Fibroblast of lung (primary cell): Measurements from ENCODE around the gene CARHSP1. TPM values are rescaled to one million over a fixed set of nuclear protein-coding genes. Genes with fewer than 3 reads are reported as not detected.

Experiments
- DNase-seq, 2 donors: peaks; one replicate each; pipeline versions ENCODE4 v3.0.0 to v3.0.0-alpha.2; 2010; ENCODE audit warnings: low read depth in 2 of 2
- H2AFZ ChIP-seq: 2 replicates; pipeline ENCODE4 v1.5.1; 2012; ENCODE audit warnings: low read length, control low read depth, inconsistent platforms
- H3K27ac ChIP-seq: 2 replicates; pipeline ENCODE4 v1.5.1; 2011; ENCODE audit warnings: low read length, control low read depth; ENCODE audit not compliant: insufficient read depth
- H3K27me3 ChIP-seq: 2 replicates; pipeline ENCODE4 v1.5.1; 2011; ENCODE audit warnings: mild to moderate bottlenecking, low read length; ENCODE audit not compliant: control insufficient read depth, insufficient read depth
- H3K36me3 ChIP-seq: 2 replicates; pipeline ENCODE4 v1.5.1; 2011; ENCODE audit warnings: low read length; ENCODE audit not compliant: control insufficient read depth, insufficient read depth
- H3K4me1 ChIP-seq: 2 replicates; pipeline ENCODE4 v1.5.1; 2011; ENCODE audit warnings: low read length; ENCODE audit not compliant: control insufficient read depth, insufficient read depth; ENCODE audit errors: extremely low read depth
- H3K4me2 ChIP-seq: 2 replicates; pipeline ENCODE4 v1.5.1; 2011; ENCODE audit warnings: low read length, control low read depth; ENCODE audit not compliant: insufficient read depth; ENCODE audit errors: extremely low read depth
- H3K4me3 ChIP-seq, 4 experiments: fragments of 200-600 bp in 1 of 4; sonication (generic) in 1 of 4; replicated peaks in 1 of 4; 2 replicates each; pipeline ENCODE4 v1.5.1; 2011 to 2016; ENCODE audit warnings: low read length in 4 of 4, low read depth in 3 of 4, mild to moderate bottlenecking in 3 of 4, control low read depth in 2 of 4, inconsistent platforms in 1 of 4, mixed read lengths in 1 of 4; ENCODE audit not compliant: insufficient read depth in 1 of 4; ENCODE audit errors: control extremely low read depth in 1 of 4
- H3K79me2 ChIP-seq: 2 replicates; pipeline ENCODE4 v1.5.1; 2012; ENCODE audit warnings: mild to moderate bottlenecking, low read length, inconsistent platforms; ENCODE audit not compliant: control insufficient read depth, insufficient read depth
- H3K9ac ChIP-seq: 2 replicates; pipeline ENCODE4 v1.5.1; 2011; ENCODE audit warnings: mild to moderate bottlenecking, low read length, control low read depth; ENCODE audit not compliant: insufficient read depth
- H3K9me3 ChIP-seq: 2 replicates; pipeline ENCODE4 v1.5.1; 2012; ENCODE audit warnings: low read depth, low read length; ENCODE audit not compliant: control insufficient read depth, insufficient read depth
- H4K20me1 ChIP-seq: 2 replicates; pipeline ENCODE4 v1.5.1; 2011; ENCODE audit warnings: low read length; ENCODE audit not compliant: control insufficient read depth, insufficient read depth; ENCODE audit errors: extremely low read depth
- CTCF ChIP-seq, 2 donors: IDR thresholded peaks in 1 of 2; conservative IDR thresholded peaks in 1 of 2; 1 replicate in 1 of 2; 2 replicates in 1 of 2; pipeline ENCODE4 v1.5.1; 2011 to 2012; ENCODE audit warnings: low read length in 2 of 2, control low read depth in 1 of 2, inconsistent platforms in 1 of 2, low read depth in 1 of 2, mild to moderate bottlenecking in 1 of 2
- EZH2 ChIP-seq: IDR thresholded peaks from 2 replicates; pipeline ENCODE4 v1.5.1; 2012; ENCODE audit warnings: low read length, control low read depth, mild to moderate bottlenecking; ENCODE audit errors: missing control alignments
- polyA plus RNA-seq, 2 donors: library from polyadenylated mRNA; depleted of rRNA in 1 of 2; stranded (reverse) in 1 of 2; unstranded in 1 of 2; fragments of >200 nt; gene quantifications; 2 replicates each; pipeline ENCODE4 v1.2.1, GENCODE V29; 2011 to 2012; ENCODE audit warnings: missing spikeins in 1 of 2
- total RNA-seq: library from RNA; depleted of rRNA; stranded (reverse); fragments of >200 nt; gene quantifications from 2 replicates; pipeline ENCODE4 v1.2.1, GENCODE V29; 2014

CARHSP1 gene
- total and polyA plus RNA-seq, 2 donors (not counting 1 experiment from before 2014, with no cell fraction given): 90.9 to 108 TPM

GRCh38 chr16:8863594-8864424 is 5.0 kb downstream of the CARHSP1 start:
- Histone ChIP-seq H3K4me3 (no peak overlapping the region), H3K36me3 (peaks cover 6% of the 10 kb centered on the region), H2AFZ (no peak overlapping the region), H3K9me3 (no peaks in the 10 kb centered on the region), H3K4me2 (no peak overlapping the region), H3K79me2 (peaks cover 84% of the 10 kb centered on the region), H4K20me1 (no peaks in the 10 kb centered on the region), H3K27ac (no peak overlapping the region), H3K27me3 (no peaks in the 10 kb centered on the region), H3K9ac (no peak overlapping the region), H3K4me1 (peaks cover 25% of the 10 kb centered on the region)
- peak in 1 of 2 donors; percentile 38 for DNase-seq
- TF ChIP-seq EZH2: no peak
- TF ChIP-seq CTCF (conservative IDR thresholded peaks at IDR 0.05 in 1 of 2, IDR thresholded peaks at IDR 0.05 in 1 of 2; ENCODE audit: low read depth in 1 of 2, low read length in 2 of 2): no peak

- H3K36me3 ChIP-seq: peaks cover 10% of the 10 kb centered on the region
- no peak overlapping the region for H3K4me3 ChIP-seq
- H3K4me1 ChIP-seq: peaks cover 25% of the 10 kb centered on the region
- no peak overlapping the region for H3K9ac ChIP-seq
- no peak overlapping the region for H2AFZ ChIP-seq
- no peak overlapping the region for H3K4me2 ChIP-seq
- H4K20me1 ChIP-seq: no peaks in the 10 kb centered on the region
- H3K27me3 ChIP-seq: no peaks in the 10 kb centered on the region
- H3K9me3 ChIP-seq: no peaks in the 10 kb centered on the region
- H3K79me2 ChIP-seq: peaks cover 84% of the 10 kb centered on the region
- TF ChIP-seq EZH2 (no peak), CTCF (conservative IDR thresholded peaks at IDR 0.05 in 1 of 2, IDR thresholded peaks at IDR 0.05 in 1 of 2; ENCODE audit: low read depth in 1 of 2, low read length in 2 of 2) (no peak)
- H3K27ac ChIP-seq: no peak overlapping the region
- DNase-seq: no peak
These were observed 6.3 kb downstream of the CARHSP1 start for GRCh38 chr16:8862309-8863130.
